Measurements from ENCODE around the gene C2orf74. TPM values are rescaled to one million over a fixed set of nuclear protein-coding genes. Genes with fewer than 3 reads are reported as not detected.
"Not testable (repeated sequence)": the region's sequence is repeated elsewhere in the genome, so short reads cannot be mapped to it uniquely, and the experiment has no call there.

The C2orf74 gene
- total RNA-seq, 1 donor: 8.0 TPM

GRCh38 chr2:61184263-61184662 is 22.3 kb downstream of the C2orf74 start:
- H3K4me3 ChIP-seq (ENCODE audit: low read depth, low read length): no peak overlapping the region
- TF ChIP-seq CTCF (IDR thresholded peaks at IDR 0.05; ENCODE audit: insufficient read depth, low read length): no peak
- no peak for DNase-seq (ENCODE audit: low read depth)

GRCh38 chr2:61185231-61185728 is 23.3 kb downstream of the C2orf74 start:
- no peak for TF ChIP-seq CTCF (IDR thresholded peaks at IDR 0.05; ENCODE audit: insufficient read depth, low read length)
- DNase-seq (ENCODE audit: low read depth): no peak
- H3K4me3 ChIP-seq (ENCODE audit: low read depth, low read length): no peak overlapping the region

GRCh38 chr2:61187085-61187484 is 25.1 kb downstream of the C2orf74 start:
- no peak for TF ChIP-seq CTCF (IDR thresholded peaks at IDR 0.05; ENCODE audit: insufficient read depth, low read length)
- DNase-seq (ENCODE audit: low read depth): no peak
- no peak overlapping the region for H3K4me3 ChIP-seq (ENCODE audit: low read depth, low read length)

DNA sequence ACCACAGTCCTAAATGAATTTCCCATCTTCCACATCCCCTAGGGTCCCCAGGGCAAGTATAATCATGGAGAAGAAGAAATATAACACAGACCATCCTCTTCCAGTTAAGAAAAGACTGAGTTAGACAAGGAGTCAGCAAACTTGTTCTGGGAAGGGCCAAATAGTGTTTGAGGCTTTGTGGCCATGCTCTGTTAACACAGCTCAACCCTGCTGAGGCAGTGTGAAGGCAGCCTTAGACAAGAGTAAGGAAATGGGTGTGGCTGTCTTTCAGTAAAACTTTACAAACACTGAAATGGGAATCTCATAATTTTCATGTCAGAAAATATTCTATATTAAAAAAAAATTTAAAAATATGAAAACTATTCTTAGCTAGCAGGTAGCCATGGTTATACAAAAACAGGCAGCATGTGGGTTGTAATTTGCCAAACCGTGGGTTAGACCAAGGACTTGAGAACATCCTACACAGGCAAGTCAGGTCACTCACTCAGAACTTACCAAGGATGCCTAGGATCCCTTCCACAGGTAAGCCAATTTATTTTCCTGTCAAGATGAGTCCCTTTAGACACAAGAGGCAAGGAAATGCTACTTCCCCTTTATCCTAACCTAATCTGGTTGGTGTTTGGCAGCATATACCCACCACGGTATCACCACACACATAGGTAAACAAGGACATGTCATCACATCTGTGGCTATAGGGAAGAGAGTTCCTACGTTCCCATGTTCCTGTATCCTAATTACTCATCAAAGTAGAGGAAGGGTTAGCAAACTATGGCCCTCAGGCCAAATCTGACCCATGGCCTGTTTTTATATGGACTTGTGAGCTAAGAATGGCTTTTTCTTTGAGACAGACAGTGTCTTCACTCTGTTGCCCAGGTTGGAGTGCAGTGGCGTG is 31.9 kb downstream of the C2orf74 start:
- no peak overlapping the region for H3K4me3 ChIP-seq (ENCODE audit: low read depth, low read length)
- DNase-seq (ENCODE audit: low read depth): no peak
- no peak for TF ChIP-seq CTCF (IDR thresholded peaks at IDR 0.05; ENCODE audit: insufficient read depth, low read length)

GRCh38 chr2:61194646-61195045 is 32.7 kb downstream of the C2orf74 start:
- H3K4me3 ChIP-seq (ENCODE audit: low read depth, low read length); DNase-seq (ENCODE audit: low read depth): not testable (repeated sequence)

DNA sequence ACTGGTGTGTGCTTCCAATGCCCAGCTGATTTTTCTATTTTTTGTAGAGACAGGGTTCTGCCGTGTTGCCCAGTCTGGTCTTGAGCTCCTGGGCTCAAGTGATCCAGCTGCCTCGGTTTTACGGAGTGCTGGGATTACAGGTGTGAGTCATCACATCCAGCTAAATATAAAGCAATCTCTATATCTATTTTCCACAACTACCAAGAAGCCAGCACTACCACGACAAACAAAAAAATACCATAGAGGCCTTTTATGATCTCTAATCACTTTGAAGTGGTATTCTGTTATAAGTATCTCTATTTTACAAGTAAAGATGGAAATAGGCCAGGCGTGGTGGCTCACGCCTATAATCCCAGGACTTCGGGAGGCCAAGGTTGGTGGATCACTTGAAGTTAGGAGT is 34.7 kb downstream of the C2orf74 start:
- TF ChIP-seq CTCF (IDR thresholded peaks at IDR 0.05; ENCODE audit: insufficient read depth, low read length): no peak
- no peak for DNase-seq (ENCODE audit: low read depth)

DNA sequence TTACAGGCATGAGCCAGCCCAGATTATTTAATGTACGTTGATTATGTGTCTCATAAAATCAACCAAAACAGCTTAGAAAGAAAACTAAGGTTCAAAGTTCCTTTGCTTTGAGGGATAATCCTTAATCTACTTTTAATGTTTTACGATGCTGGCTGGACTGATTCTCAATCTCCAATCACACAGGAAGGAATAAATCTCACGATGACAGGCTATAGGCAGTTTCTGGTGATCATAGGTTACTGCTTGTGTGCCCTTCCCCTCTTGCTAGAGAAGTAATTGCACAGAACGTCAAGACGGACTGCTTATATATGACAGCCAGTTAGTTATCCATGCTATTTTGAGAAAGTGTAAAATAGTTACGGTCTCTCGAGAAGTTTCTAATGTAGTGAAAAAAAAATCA is 43.1 kb downstream of the C2orf74 start:
- no peak overlapping the region for H3K4me3 ChIP-seq (ENCODE audit: low read depth, low read length)
- no peak for TF ChIP-seq CTCF (IDR thresholded peaks at IDR 0.05; ENCODE audit: insufficient read depth, low read length)
- DNase-seq (ENCODE audit: low read depth): no peak

More for the DNA sequence above, 34.7 kb downstream of the C2orf74 start:
- no peak overlapping the region for H3K4me3 ChIP-seq (ENCODE audit: low read depth, low read length)
